ENCODE measurements around the gene OR2F1.

GRCh38 chr7:143979359-143979758, 24.7 kb downstream of the OR2F1 start:
- no peak for TF ChIP-seq CTCF (IDR thresholded peaks at IDR 0.05; ENCODE audit: borderline replicate concordance, extremely low read depth, low read length, poor library complexity, severe bottlenecking)
- TF ChIP-seq EZH2 (IDR thresholded peaks at IDR 0.05; ENCODE audit: borderline replicate concordance, low read depth, low read length, severe bottlenecking): no peak

All from DND-41 (cell line).